ENCODE results near the gene ZGLP1. TPM values are rescaled to one million over a fixed set of nuclear protein-coding genes. Genes with fewer than 3 reads are reported as not detected.
A peak's percentile ranks its signal among the peaks of the same experiment; 100 is the strongest.

ZGLP1 gene
- polyA plus RNA-seq, 1 donor (not counting 4 experiments of a cell fraction or from before 2014, with no cell fraction given), result 0.43 TPM

- H3K79me2 ChIP-seq (ENCODE audit: control insufficient read depth, insufficient read depth, low read length), result peaks cover 2% of the 10 kb centered on the region
- peak within 1 kb of the TSS; percentile 77 for H3K4me2 ChIP-seq (ENCODE audit: control insufficient read depth, extremely low read depth, insufficient read depth, low read depth, low read length)
- no peaks in the 10 kb centered on the region for H3K9me1 ChIP-seq (ENCODE audit: control insufficient read depth, extremely low read depth, insufficient read depth, low read length)
- H2AFZ ChIP-seq (ENCODE audit: control insufficient read depth, low read length), result peak within 1 kb of the TSS; percentile 99
- H3K27me3 ChIP-seq (ENCODE audit: control insufficient read depth, extremely low read depth, insufficient read depth, low read length), result no peaks in the 10 kb centered on the region
- DNase-seq (ENCODE audit: low read depth, low spot score), result no peak
- H3K4me1 ChIP-seq (ENCODE audit: control insufficient read depth, extremely low read depth, insufficient read depth, low read length), result peaks cover 9% of the 10 kb centered on the region
- no peaks in the 10 kb centered on the region for H4K20me1 ChIP-seq (ENCODE audit: control insufficient read depth, extremely low read depth, insufficient read depth, low read length)
- H3K9me3 ChIP-seq (ENCODE audit: control insufficient read depth, low read depth, low read length), result no peaks in the 10 kb centered on the region
- dilution Hi-C loops (cut with MboI; ENCODE audit: extremely low pct_ligation_motif_present, low sequenced_read_pairs), result no loop called here
- H3K9ac ChIP-seq (ENCODE audit: control insufficient read depth, extremely low read depth, insufficient read depth, low read length), result peak within 1 kb of the TSS; percentile 80
- peak within 1 kb of the TSS; percentile 53 to 93 (median 91) for H3K4me3 ChIP-seq (ENCODE audit: control insufficient read depth in 2 of 3, extremely low read depth in 1 of 3, insufficient read depth in 2 of 3, low read depth in 1 of 3, low read length in 3 of 3)
- H3K36me3 ChIP-seq (ENCODE audit: control insufficient read depth in 2 of 2, extremely low read depth in 1 of 2, insufficient read depth in 2 of 2, low read length in 2 of 2), result peaks cover 14 to 16% of the 10 kb centered on the region in 2 experiments
- peak; percentile 74 for FAIRE-seq
- no peak for TF ChIP-seq EZH2 (IDR thresholded peaks at IDR 0.05; ENCODE audit: low read length)
- TF ChIP-seq CTCF (optimal IDR thresholded peaks at IDR 0.05 in 1 of 3, IDR thresholded peaks at IDR 0.05 in 1 of 3, conservative IDR thresholded peaks at IDR 0.05 in 1 of 3; ENCODE audit: extremely low read depth in 1 of 3, insufficient read depth in 2 of 3, low read length in 3 of 3), result no peak
- peak within 1 kb of the TSS; percentile 53 for H3K27ac ChIP-seq (ENCODE audit: control insufficient read depth, insufficient read depth, low read length)
Measured at GRCh38 chr19:10315335-10316214, 6.0 kb upstream of the ZGLP1 start, which contains the start of gene FDX2. Gene FDX2 (minus strand): TSS chr19:10316015. CDS start chr19:10315996, 19 bp downstream.

GRCh38 chr19:10306327-10306726, 3.3 kb downstream of the ZGLP1 start:
- TF ChIP-seq CTCF (optimal IDR thresholded peaks at IDR 0.05 in 1 of 3, IDR thresholded peaks at IDR 0.05 in 1 of 3, conservative IDR thresholded peaks at IDR 0.05 in 1 of 3; ENCODE audit: extremely low read depth in 1 of 3, insufficient read depth in 2 of 3, low read length in 3 of 3), result no peak
- no peaks in the 10 kb centered on the region for H4K20me1 ChIP-seq (ENCODE audit: control insufficient read depth, extremely low read depth, insufficient read depth, low read length)
- no peak overlapping the region for H3K27ac ChIP-seq (ENCODE audit: control insufficient read depth, insufficient read depth, low read length)
- H3K79me2 ChIP-seq (ENCODE audit: control insufficient read depth, insufficient read depth, low read length), result no peaks in the 10 kb centered on the region
- no peak overlapping the region for H2AFZ ChIP-seq (ENCODE audit: control insufficient read depth, low read length)
- H3K36me3 ChIP-seq (ENCODE audit: control insufficient read depth in 2 of 2, extremely low read depth in 1 of 2, insufficient read depth in 2 of 2, low read length in 2 of 2), result peaks cover 8% of the 10 kb centered on the region in 2 experiments
- dilution Hi-C loops (cut with MboI; ENCODE audit: extremely low pct_ligation_motif_present, low sequenced_read_pairs), result no loop called here
- H3K9ac ChIP-seq (ENCODE audit: control insufficient read depth, extremely low read depth, insufficient read depth, low read length), result no peak overlapping the region
- H3K9me1 ChIP-seq (ENCODE audit: control insufficient read depth, extremely low read depth, insufficient read depth, low read length), result no peaks in the 10 kb centered on the region
- no peak for FAIRE-seq
- no peak overlapping the region for H3K4me2 ChIP-seq (ENCODE audit: control insufficient read depth, extremely low read depth, insufficient read depth, low read depth, low read length)
- peaks cover 6% of the 10 kb centered on the region for H3K4me1 ChIP-seq (ENCODE audit: control insufficient read depth, extremely low read depth, insufficient read depth, low read length)
- no peaks in the 10 kb centered on the region for H3K27me3 ChIP-seq (ENCODE audit: control insufficient read depth, extremely low read depth, insufficient read depth, low read length)
- no peak overlapping the region for H3K4me3 ChIP-seq (ENCODE audit: control insufficient read depth in 2 of 3, extremely low read depth in 1 of 3, insufficient read depth in 2 of 3, low read depth in 1 of 3, low read length in 3 of 3)
- DNase-seq (ENCODE audit: low read depth, low spot score), result no peak
- no peaks in the 10 kb centered on the region for H3K9me3 ChIP-seq (ENCODE audit: control insufficient read depth, low read depth, low read length)
